GM19397 (cell line): ENCODE data around the gene IGF2BP1.
"Not testable (repeated sequence)": the region's sequence is repeated elsewhere in the genome, so short reads cannot be mapped to it uniquely, and the experiment has no call there.

Experiments
- ATAC-seq: cut with Tn5 transposase; IDR thresholded peaks from one replicate; pipeline ENCODE4 v1.9.1; 2021; ENCODE audit warnings: mild to moderate bottlenecking, moderate library complexity; ENCODE audit not compliant: unreplicated experiment

Gene IGF2BP1

GRCh38 chr17:49051269-49051668 lies 54.1 kb downstream of the IGF2BP1 start:
- no peak for ATAC-seq

- no peak for ATAC-seq
Observed at GRCh38 chr17:49053171-49053829, 56.1 kb downstream of the IGF2BP1 start.

- no peak for ATAC-seq
Observed at GRCh38 chr17:49054342-49055092, 57.3 kb downstream of the IGF2BP1 start.

- no peak for ATAC-seq
Observed at GRCh38 chr17:49055181-49055927, 58.2 kb downstream of the IGF2BP1 start.

- ATAC-seq, result no peak
Observed at GRCh38 chr17:49061524-49061943, 64.3 kb downstream of the IGF2BP1 start.

- no peak for ATAC-seq
Observed at GRCh38 chr17:49063652-49064051, 66.5 kb downstream of the IGF2BP1 start.

GRCh38 chr17:49067163-49067562 lies 70.0 kb downstream of the IGF2BP1 start:
- ATAC-seq, result no peak

GRCh38 chr17:49069585-49070273 lies 72.5 kb downstream of the IGF2BP1 start:
- ATAC-seq, result no peak

GRCh38 chr17:49071106-49071505 lies 73.9 kb downstream of the IGF2BP1 start:
- ATAC-seq, result no peak

GRCh38 chr17:49074851-49075540 lies 77.8 kb downstream of the IGF2BP1 start:
- no peak for ATAC-seq

- ATAC-seq, result no peak
Observed at GRCh38 chr17:49076573-49077384, 79.6 kb downstream of the IGF2BP1 start.

GRCh38 chr17:49078248-49078647 lies 81.1 kb downstream of the IGF2BP1 start:
- ATAC-seq, result no peak

- no peak for ATAC-seq
Observed at GRCh38 chr17:49079840-49080663, 82.9 kb downstream of the IGF2BP1 start.

- ATAC-seq, result no peak
Observed at GRCh38 chr17:49082231-49082630, 85.0 kb downstream of the IGF2BP1 start.

- not testable (repeated sequence) for ATAC-seq
Observed at GRCh38 chr17:49085046-49085445, 87.9 kb downstream of the IGF2BP1 start.

- no peak for ATAC-seq
Observed at GRCh38 chr17:49085565-49086315, 88.6 kb downstream of the IGF2BP1 start.

- no peak for ATAC-seq
Observed at GRCh38 chr17:49086316-49086605, 89.1 kb downstream of the IGF2BP1 start.

GRCh38 chr17:49086649-49087048 lies 89.5 kb downstream of the IGF2BP1 start:
- ATAC-seq, result no peak
